Karpas-422 (cell line): Measurements from ENCODE around the gene SH3TC1. TPM values are rescaled to one million over a fixed set of nuclear protein-coding genes. Genes with fewer than 3 reads are reported as not detected.

Experiments
- DNase-seq: peaks from one replicate; pipeline ENCODE4 v3.0.0-alpha.2; 2015
- H2AFZ ChIP-seq: fragments of 200-600 bp; sonication (generic); 2 replicates; pipeline ENCODE4 v1.6.1; 2014; ENCODE audit warnings: antibody characterized with exemption, low read length, mixed read lengths
- H3K27ac ChIP-seq: fragments of 200-600 bp; sonication (generic); 2 replicates; pipeline ENCODE4 v1.5.1; 2014; ENCODE audit warnings: mild to moderate bottlenecking, low read length, moderate library complexity
- H3K27me3 ChIP-seq: fragments of 200-600 bp; sonication (generic); 2 replicates; pipeline ENCODE4 v1.6.1; 2014; ENCODE audit warnings: low read length, mixed read lengths
- H3K36me3 ChIP-seq: fragments of 200-600 bp; sonication (generic); 2 replicates; pipeline ENCODE4 v1.6.1; 2014; ENCODE audit warnings: low read length, mixed read lengths; ENCODE audit not compliant: insufficient read depth
- H3K4me1 ChIP-seq: fragments of 200-600 bp; sonication (generic); 2 replicates; pipeline ENCODE4 v1.6.1; 2014; ENCODE audit warnings: mild to moderate bottlenecking, low read length, mixed read lengths
- H3K4me2 ChIP-seq: fragments of 200-600 bp; sonication (generic); 2 replicates; pipeline ENCODE4 v1.6.1; 2014; ENCODE audit warnings: low read length, low read depth, mild to moderate bottlenecking; ENCODE audit not compliant: poor library complexity, severe bottlenecking
- H3K4me3 ChIP-seq: fragments of 200-600 bp; sonication (generic); 2 replicates; pipeline ENCODE4 v1.5.1; 2014; ENCODE audit warnings: mild to moderate bottlenecking, antibody characterized with exemption, low read length, mixed read lengths
- H3K79me2 ChIP-seq: fragments of 200-600 bp; sonication (generic); 2 replicates; pipeline ENCODE4 v1.6.1; 2014; ENCODE audit warnings: mild to moderate bottlenecking, low read length, mixed read lengths
- H3K9ac ChIP-seq: fragments of 200-600 bp; sonication (generic); 2 replicates; pipeline ENCODE4 v1.6.0; 2014; ENCODE audit warnings: low read length
- H3K9me2 ChIP-seq: fragments of 200-600 bp; sonication (generic), shearing (Covaris generic); replicated peaks from 2 replicates; pipeline ENCODE4 v1.6.0; 2014; ENCODE audit warnings: mild to moderate bottlenecking, low read length, moderate library complexity; ENCODE audit not compliant: insufficient read depth
- H3K9me3 ChIP-seq: fragments of 300-700, 200-600 bp; sonication (generic); 2 replicates; pipeline ENCODE4 v1.6.1; 2014; ENCODE audit warnings: low read length, mixed read lengths
- H4K20me1 ChIP-seq: fragments of 200-600 bp; sonication (generic); 2 replicates; pipeline ENCODE4 v1.6.1; 2014; ENCODE audit warnings: mild to moderate bottlenecking, antibody characterized with exemption, low read length, low read depth; ENCODE audit not compliant: insufficient read depth
- total RNA-seq: library from RNA; depleted of rRNA; stranded (reverse); fragments of >200 nt; shearing (Covaris generic); gene quantifications from 2 replicates; pipeline ENCODE4 v1.2.3, GENCODE V29; 2014; ENCODE audit warnings: low replicate concordance

The SH3TC1 gene
- total RNA-seq, 1 experiment from 2014 or later = 6.9 TPM

GRCh38 chr4:8235224-8235623, 36.1 kb downstream of the SH3TC1 start:
- no peaks in the 10 kb centered on the region for H3K36me3 ChIP-seq
- H3K27ac ChIP-seq = no peak overlapping the region
- no peaks in the 10 kb centered on the region for H3K9me3 ChIP-seq
- H3K9ac ChIP-seq = no peak overlapping the region
- H2AFZ ChIP-seq = no peak overlapping the region
- no peaks in the 10 kb centered on the region for H3K27me3 ChIP-seq
- no peak for DNase-seq
- no peak overlapping the region for H3K4me3 ChIP-seq
- no peaks in the 10 kb centered on the region for H3K79me2 ChIP-seq
- H3K9me2 ChIP-seq = no peaks in the 10 kb centered on the region
- H3K4me1 ChIP-seq = peaks cover 10% of the 10 kb centered on the region
- H4K20me1 ChIP-seq = no peaks in the 10 kb centered on the region
- H3K4me2 ChIP-seq = no peak overlapping the region

GRCh38 chr4:8235686-8236085, 36.6 kb downstream of the SH3TC1 start:
- no peak overlapping the region for H3K9ac ChIP-seq
- no peaks in the 10 kb centered on the region for H3K36me3 ChIP-seq
- H3K4me3 ChIP-seq = no peak overlapping the region
- no peak overlapping the region for H3K4me2 ChIP-seq
- no peak overlapping the region for H3K27ac ChIP-seq
- no peak overlapping the region for H2AFZ ChIP-seq
- H3K4me1 ChIP-seq = peaks cover 10% of the 10 kb centered on the region
- DNase-seq = no peak
- H3K9me2 ChIP-seq = no peaks in the 10 kb centered on the region
- H4K20me1 ChIP-seq = no peaks in the 10 kb centered on the region
- H3K9me3 ChIP-seq = no peaks in the 10 kb centered on the region
- H3K79me2 ChIP-seq = no peaks in the 10 kb centered on the region
- H3K27me3 ChIP-seq = no peaks in the 10 kb centered on the region

GRCh38 chr4:8236106-8236919, 37.2 kb downstream of the SH3TC1 start:
- H4K20me1 ChIP-seq = no peaks in the 10 kb centered on the region
- no peak overlapping the region for H2AFZ ChIP-seq
- no peak for DNase-seq
- peaks cover 10% of the 10 kb centered on the region for H3K4me1 ChIP-seq
- H3K36me3 ChIP-seq = no peaks in the 10 kb centered on the region
- H3K27ac ChIP-seq = no peak overlapping the region
- no peak overlapping the region for H3K9ac ChIP-seq
- H3K4me2 ChIP-seq = no peak overlapping the region
- H3K79me2 ChIP-seq = no peaks in the 10 kb centered on the region
- no peak overlapping the region for H3K4me3 ChIP-seq
- H3K9me2 ChIP-seq = no peaks in the 10 kb centered on the region
- H3K27me3 ChIP-seq = no peaks in the 10 kb centered on the region
- H3K9me3 ChIP-seq = no peaks in the 10 kb centered on the region

- Histone ChIP-seq H3K36me3 (no peaks in the 10 kb centered on the region), H3K4me3 (no peak overlapping the region), H3K27ac (no peak overlapping the region), H3K4me2 (no peak overlapping the region), H3K9ac (no peak overlapping the region), H3K79me2 (no peaks in the 10 kb centered on the region), H3K9me3 (no peaks in the 10 kb centered on the region), H3K4me1 (peaks cover 10% of the 10 kb centered on the region), H3K27me3 (no peaks in the 10 kb centered on the region), H3K9me2 (no peaks in the 10 kb centered on the region), H2AFZ (no peak overlapping the region), H4K20me1 (no peaks in the 10 kb centered on the region)
- no peak for DNase-seq
Observed at GRCh38 chr4:8236920-8237195, 37.8 kb downstream of the SH3TC1 start.

- Histone ChIP-seq H2AFZ (no peak overlapping the region), H3K27me3 (no peaks in the 10 kb centered on the region), H3K27ac (no peak overlapping the region), H3K79me2 (no peaks in the 10 kb centered on the region), H3K4me1 (peaks cover 10% of the 10 kb centered on the region), H3K4me2 (no peak overlapping the region), H3K4me3 (no peak overlapping the region), H3K9me2 (no peaks in the 10 kb centered on the region), H3K36me3 (no peaks in the 10 kb centered on the region), H4K20me1 (no peaks in the 10 kb centered on the region), H3K9me3 (no peaks in the 10 kb centered on the region), H3K9ac (no peak overlapping the region)
- no peak for DNase-seq
Observed at GRCh38 chr4:8237256-8237989, 38.3 kb downstream of the SH3TC1 start.

GRCh38 chr4:8238036-8238511, 39.0 kb downstream of the SH3TC1 start:
- H3K36me3 ChIP-seq = no peaks in the 10 kb centered on the region
- no peaks in the 10 kb centered on the region for H4K20me1 ChIP-seq

GRCh38 chr4:8238515-8239053, 39.5 kb downstream of the SH3TC1 start:
- H3K4me3 ChIP-seq = no peak overlapping the region
- no peak overlapping the region for H2AFZ ChIP-seq
- no peak overlapping the region for H3K4me2 ChIP-seq
- H3K27me3 ChIP-seq = no peaks in the 10 kb centered on the region
- H3K27ac ChIP-seq = no peak overlapping the region
- H3K79me2 ChIP-seq = no peaks in the 10 kb centered on the region
- H4K20me1 ChIP-seq = no peaks in the 10 kb centered on the region
- H3K9me2 ChIP-seq = no peaks in the 10 kb centered on the region
- DNase-seq = no peak
- no peaks in the 10 kb centered on the region for H3K9me3 ChIP-seq
- H3K9ac ChIP-seq = no peak overlapping the region
- no peaks in the 10 kb centered on the region for H3K36me3 ChIP-seq
- H3K4me1 ChIP-seq = peaks cover 10% of the 10 kb centered on the region

More at GRCh38 chr4:8238036-8238511, 39.0 kb downstream of the SH3TC1 start:
- H3K9me2 ChIP-seq = no peaks in the 10 kb centered on the region
- H3K27me3 ChIP-seq = no peaks in the 10 kb centered on the region
- no peak for DNase-seq
- no peak overlapping the region for H3K9ac ChIP-seq
- no peak overlapping the region for H3K4me3 ChIP-seq
- H3K79me2 ChIP-seq = no peaks in the 10 kb centered on the region
- H3K4me1 ChIP-seq = peaks cover 10% of the 10 kb centered on the region
- no peak overlapping the region for H3K4me2 ChIP-seq
- no peaks in the 10 kb centered on the region for H3K9me3 ChIP-seq
- H2AFZ ChIP-seq = no peak overlapping the region
- H3K27ac ChIP-seq = no peak overlapping the region

- Histone ChIP-seq H4K20me1 (no peaks in the 10 kb centered on the region), H3K79me2 (no peaks in the 10 kb centered on the region), H3K36me3 (no peaks in the 10 kb centered on the region), H2AFZ (no peak overlapping the region), H3K27me3 (no peaks in the 10 kb centered on the region), H3K9me3 (no peaks in the 10 kb centered on the region), H3K9me2 (no peaks in the 10 kb centered on the region), H3K27ac (no peak overlapping the region), H3K4me1 (peaks cover 10% of the 10 kb centered on the region), H3K4me3 (no peak overlapping the region), H3K4me2 (no peak overlapping the region), H3K9ac (no peak overlapping the region)
- DNase-seq = no peak
Observed at GRCh38 chr4:8239226-8239625, 40.1 kb downstream of the SH3TC1 start.
